NCI-H460 (cell line): Measurements from ENCODE around the gene MTX2. TPM values are rescaled to one million over a fixed set of nuclear protein-coding genes. Genes with fewer than 3 reads are reported as not detected.
"Not testable (repeated sequence)": the region's sequence is repeated elsewhere in the genome, so short reads cannot be mapped to it uniquely, and the experiment has no call there.

Source experiments
- DNase-seq: peaks from one replicate; pipeline ENCODE4 v3.0.0-alpha.2; 2016; ENCODE audit warnings: low read depth; ENCODE audit errors: extremely low read depth
- total RNA-seq: library from RNA; depleted of rRNA; stranded (reverse); fragments of >200 nt; shearing (Covaris generic); gene quantifications from 2 replicates; pipeline ENCODE4 v1.2.3, GENCODE V29; 2014; rRNA removed

MTX2 gene
- total RNA-seq, 1 experiment from 2014 or later: 44.1 TPM

GRCh38 chr2:176368349-176368748 is 99.1 kb downstream of the MTX2 start:
- DNase-seq: no peak

- DNase-seq: no peak
These were observed 101.4 kb downstream of the MTX2 start for GRCh38 chr2:176370467-176371171.

- DNase-seq: not testable (repeated sequence)
These were observed 103.9 kb downstream of the MTX2 start for GRCh38 chr2:176373155-176373554.

GRCh38 chr2:176378323-176378722 is 109.1 kb downstream of the MTX2 start:
- DNase-seq: no peak

GRCh38 chr2:176380341-176380740 is 111.1 kb downstream of the MTX2 start:
- no peak for DNase-seq

GRCh38 chr2:176383100-176383499 is 113.9 kb downstream of the MTX2 start:
- no peak for DNase-seq

GRCh38 chr2:176383836-176384442 is 114.7 kb downstream of the MTX2 start:
- DNase-seq: no peak

GRCh38 chr2:176385219-176385759 is 116.0 kb downstream of the MTX2 start:
- DNase-seq: no peak

GRCh38 chr2:176385838-176386237 is 116.6 kb downstream of the MTX2 start:
- no peak for DNase-seq

Other genes with a start within 250 kb of the MTX2 start
- gene EVX2, start 185.5 kb upstream of the MTX2 start, total RNA-seq: not detected in 2 replicates
- 4.7 and 5.2 TPM in 2 replicates for gene HOXD13, start 176.7 kb upstream of the MTX2 start, total RNA-seq
- 0.20 TPM in 1 of 2 replicates, not detected in the other for gene HOXD12, start 169.6 kb upstream of the MTX2 start, total RNA-seq
- not detected in 2 replicates for gene HOXD11, start 162.2 kb upstream of the MTX2 start, total RNA-seq
- gene HOXD10, start 152.7 kb upstream of the MTX2 start, total RNA-seq: 0.25 TPM in 1 of 2 replicates, not detected in the other
- not detected in 2 replicates for gene HOXD9, start 146.7 kb upstream of the MTX2 start, total RNA-seq
- gene HOXD8, start 139.7 kb upstream of the MTX2 start, total RNA-seq: 11.7 and 13.9 TPM in 2 replicates
- gene HOXD4, start 117.9 kb upstream of the MTX2 start, total RNA-seq: not detected in 2 replicates
- not detected in 2 replicates for gene HOXD3, start 112.1 kb upstream of the MTX2 start, total RNA-seq
- gene HOXD1, start 80.8 kb upstream of the MTX2 start, total RNA-seq: not detected in 2 replicates